Neutrophil (primary cell): Measurements from ENCODE around the gene KCNQ5.

Experiments
- H3K27ac ChIP-seq: fragments of 200-600 bp; sonication (generic); 2 replicates; pipeline ENCODE4 v1.5.1; 2016; ENCODE audit warnings: mild to moderate bottlenecking, moderate library complexity
- H3K27me3 ChIP-seq: fragments of 200-600 bp; sonication (generic); 2 replicates; pipeline ENCODE4 v1.6.0; 2016; ENCODE audit warnings: mild to moderate bottlenecking
- H3K36me3 ChIP-seq: fragments of 200-600 bp; sonication (generic); 2 replicates; pipeline ENCODE4 v1.5.1; 2017
- H3K4me1 ChIP-seq, 2 experiments: fragments of 200-600 bp in 1 of 2; sonication (generic) in 1 of 2; 1 replicate in 1 of 2; 2 replicates in 1 of 2; pipeline versions ENCODE4 v1.5.1 to v1.6.1; 2013 to 2016; ENCODE audit warnings: low read depth in 1 of 2, low read length in 1 of 2, mild to moderate bottlenecking in 1 of 2, moderate library complexity in 1 of 2; ENCODE audit not compliant: control insufficient read depth in 1 of 2, insufficient read depth in 1 of 2
- H3K4me3 ChIP-seq, 2 experiments: fragments of 200-600 bp in 1 of 2; sonication (generic) in 1 of 2; 1 replicate in 1 of 2; 2 replicates in 1 of 2; pipeline ENCODE4 v1.5.1; 2013 to 2016; ENCODE audit warnings: low read depth in 1 of 2, low read length in 1 of 2, mild to moderate bottlenecking in 1 of 2, moderate library complexity in 1 of 2
- H3K9me3 ChIP-seq: fragments of 200-600 bp; sonication (generic); 2 replicates; pipeline ENCODE4 v1.5.1; 2016
- CTCF ChIP-seq: fragments of 200-600 bp; sonication (generic); IDR thresholded peaks from 2 replicates; pipeline ENCODE4 v1.5.1; 2016; ENCODE audit warnings: antibody characterized with exemption

The KCNQ5 gene

DNA sequence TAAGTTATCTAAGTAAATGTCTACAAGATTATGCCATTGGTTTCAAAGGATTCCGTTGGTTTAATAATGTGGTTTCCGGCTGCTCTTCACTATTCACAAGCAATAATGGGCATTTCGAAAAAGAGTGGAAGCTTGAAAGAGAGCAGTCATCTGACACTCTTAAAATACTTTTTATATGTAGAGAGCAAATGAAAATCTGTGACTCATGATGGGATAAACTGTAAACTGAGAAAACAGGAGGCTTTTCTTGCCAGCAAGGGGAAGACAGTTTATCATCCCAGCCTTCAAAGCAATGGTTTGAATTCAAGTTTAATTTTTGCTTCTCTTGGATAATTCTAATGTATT is 457.7 kb downstream of the KCNQ5 start:
- no peaks in the 10 kb centered on the region for H3K27me3 ChIP-seq
- no peaks in the 10 kb centered on the region for H3K9me3 ChIP-seq
- no peak for TF ChIP-seq CTCF
- no peaks in the 10 kb centered on the region for H3K4me1 ChIP-seq
- no peak overlapping the region for H3K4me3 ChIP-seq
- no peaks in the 10 kb centered on the region for H3K36me3 ChIP-seq
- H3K27ac ChIP-seq: no peak overlapping the region

GRCh38 chr6:73079978-73080377 is 458.1 kb downstream of the KCNQ5 start:
- H3K4me1 ChIP-seq: no peaks in the 10 kb centered on the region
- H3K36me3 ChIP-seq: no peaks in the 10 kb centered on the region
- TF ChIP-seq CTCF: no peak
- H3K27ac ChIP-seq: no peak overlapping the region
- no peaks in the 10 kb centered on the region for H3K27me3 ChIP-seq
- H3K9me3 ChIP-seq: no peaks in the 10 kb centered on the region
- H3K4me3 ChIP-seq: no peak overlapping the region

GRCh38 chr6:73081955-73082354 is 460.1 kb downstream of the KCNQ5 start:
- H3K36me3 ChIP-seq: no peaks in the 10 kb centered on the region
- H3K4me3 ChIP-seq: no peak overlapping the region
- H3K27ac ChIP-seq: no peak overlapping the region
- H3K9me3 ChIP-seq: no peaks in the 10 kb centered on the region
- no peaks in the 10 kb centered on the region for H3K27me3 ChIP-seq
- no peak for TF ChIP-seq CTCF
- H3K4me1 ChIP-seq: no peaks in the 10 kb centered on the region

DNA sequence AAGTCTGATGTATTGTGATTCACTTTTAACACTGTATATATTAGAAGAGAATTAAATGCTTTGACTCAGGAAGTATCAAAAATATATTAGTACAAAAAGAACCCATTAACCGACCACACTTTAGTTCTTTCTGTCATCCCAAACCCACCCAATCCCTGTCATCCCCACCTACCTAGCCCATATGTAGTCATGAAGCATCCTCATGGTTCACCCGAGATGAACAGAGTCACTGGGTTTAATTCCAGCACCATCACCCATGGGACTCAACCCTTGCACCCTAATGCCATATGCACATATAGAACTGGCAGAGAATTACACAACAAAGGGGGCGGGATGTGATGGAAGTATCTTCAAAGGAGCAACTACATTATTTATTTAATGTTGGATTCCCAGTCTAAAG is 462.0 kb downstream of the KCNQ5 start:
- Histone ChIP-seq H3K4me1 (no peaks in the 10 kb centered on the region), H3K27me3 (no peaks in the 10 kb centered on the region), H3K27ac (no peak overlapping the region), H3K9me3 (no peaks in the 10 kb centered on the region), H3K4me3 (no peak overlapping the region), H3K36me3 (no peaks in the 10 kb centered on the region)
- no peak for TF ChIP-seq CTCF

GRCh38 chr6:73085443-73085871 is 463.6 kb downstream of the KCNQ5 start:
- Histone ChIP-seq H3K27ac (no peak overlapping the region), H3K36me3 (no peaks in the 10 kb centered on the region), H3K27me3 (no peaks in the 10 kb centered on the region), H3K4me3 (no peak overlapping the region), H3K9me3 (no peaks in the 10 kb centered on the region), H3K4me1 (no peaks in the 10 kb centered on the region)
- no peak for TF ChIP-seq CTCF

DNA sequence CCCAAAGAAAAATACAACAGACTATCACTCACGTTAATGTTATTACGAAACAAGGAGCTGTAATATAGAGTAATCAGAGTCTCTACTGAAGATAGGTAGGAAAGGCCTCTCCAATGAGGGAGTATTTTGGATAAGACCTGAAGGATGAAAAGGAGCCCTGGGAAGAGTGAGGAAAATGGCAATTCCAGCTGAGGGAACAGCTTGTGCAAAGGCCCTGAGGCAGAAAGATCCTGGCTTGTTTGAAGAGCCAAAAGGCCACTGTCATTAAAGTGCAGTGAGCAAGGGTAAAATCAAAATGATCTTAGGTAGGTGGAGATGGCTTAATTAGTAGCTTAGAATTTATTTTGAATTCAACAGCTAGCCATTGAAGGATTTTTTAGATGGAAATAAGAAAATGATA is 464.9 kb downstream of the KCNQ5 start:
- Histone ChIP-seq H3K27ac (no peak overlapping the region), H3K27me3 (no peaks in the 10 kb centered on the region), H3K4me1 (no peaks in the 10 kb centered on the region), H3K36me3 (no peaks in the 10 kb centered on the region), H3K9me3 (no peaks in the 10 kb centered on the region), H3K4me3 (no peak overlapping the region)
- no peak for TF ChIP-seq CTCF
